ENCODE data around the gene NKAPD1. TPM values are rescaled to one million over a fixed set of nuclear protein-coding genes. Genes with fewer than 3 reads are reported as not detected.

Gene NKAPD1
- total and polyA plus RNA-seq, 2 donors (not counting 3 experiments of a cell fraction or from before 2014, with no cell fraction given) = 7.2 to 16.7 TPM

DNA sequence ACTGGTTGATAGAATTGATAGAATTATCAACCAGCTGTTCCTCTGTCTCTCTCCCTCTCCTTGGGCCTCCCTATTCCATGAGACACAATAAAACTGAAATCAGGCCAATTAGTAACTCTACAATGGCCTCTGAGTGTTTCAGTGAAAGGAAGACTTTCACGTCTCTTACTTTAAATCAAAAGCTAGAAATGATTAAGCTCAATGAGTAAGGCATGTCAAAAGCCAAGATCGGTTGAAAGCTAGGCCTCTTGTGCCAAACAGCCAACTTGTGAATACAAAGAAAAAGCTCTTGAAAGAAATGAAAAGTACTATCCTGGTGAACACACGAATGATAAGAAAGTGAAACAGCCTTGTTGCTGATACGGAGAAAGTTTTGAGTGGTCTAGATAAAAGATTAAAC lies 16.9 kb upstream of the NKAPD1 start:
- no peak overlapping the region for H3K4me3 ChIP-seq (replicated peaks in 1 of 3; ENCODE audit: insufficient read depth in 1 of 3, low read depth in 1 of 3, low read length in 3 of 3)
- no peak overlapping the region for H3K27ac ChIP-seq (ENCODE audit: insufficient read depth, low read depth, low read length)
- FAIRE-seq = no peak
- dilution Hi-C loops (cut with MboI; ENCODE audit: extremely low pct_ligation_motif_present, low sequenced_read_pairs) = no loop called here
- H3K36me3 ChIP-seq (ENCODE audit: control insufficient read depth in 2 of 2, extremely low read depth in 1 of 2, insufficient read depth in 2 of 2, low read length in 2 of 2) = peaks cover 5% of the 10 kb centered on the region in 2 experiments
- no peak overlapping the region for H3K9ac ChIP-seq (replicated peaks; ENCODE audit: extremely low read depth, insufficient read depth, low read length)
- no TSS peak for BruUV-seq (replicated peaks)
- DNase-seq (ENCODE audit: low read depth, low spot score) = no peak
- intact Hi-C loops (cut with micrococcal nuclease) = no loop called here
- no peak overlapping the region for H2AFZ ChIP-seq (ENCODE audit: low read depth, low read length)
- H3K27me3 ChIP-seq (ENCODE audit: control insufficient read depth in 2 of 2, insufficient read depth in 2 of 2, low read length in 2 of 2) = no peaks in the 10 kb centered on the region
- no peaks in the 10 kb centered on the region for H3K9me1 ChIP-seq (replicated peaks; ENCODE audit: control insufficient read depth, extremely low read depth, insufficient read depth, low read length)
- no peaks in the 10 kb centered on the region for H4K20me1 ChIP-seq (replicated peaks; ENCODE audit: control insufficient read depth, extremely low read depth, insufficient read depth, low read length)
- H3K9me3 ChIP-seq (replicated peaks; ENCODE audit: control insufficient read depth, insufficient read depth, low read length) = no peaks in the 10 kb centered on the region
- H3K4me1 ChIP-seq (ENCODE audit: control insufficient read depth, extremely low read depth, insufficient read depth, low read length) = peaks cover 9% of the 10 kb centered on the region
- POLR2A ChIA-PET = no interaction called here
- no peaks in the 10 kb centered on the region for H3K79me2 ChIP-seq (ENCODE audit: control insufficient read depth, insufficient read depth, low read length)
- TF ChIP-seq EZH2 (IDR thresholded peaks at IDR 0.05; ENCODE audit: borderline replicate concordance, low read depth, low read length, severe bottlenecking) = no peak
- no peak for TF ChIP-seq GATA2 (IDR thresholded peaks at IDR 0.05; ENCODE audit: insufficient read depth, insufficient read length, low read depth, low read length)
- TF ChIP-seq POLR2A (IDR thresholded peaks at IDR 0.05; ENCODE audit: low read depth, low read length) = no peak
- no peak for TF ChIP-seq FOS (IDR thresholded peaks at IDR 0.05; ENCODE audit: borderline replicate concordance, insufficient read depth, low read length)
- TF ChIP-seq, protein P1, sequence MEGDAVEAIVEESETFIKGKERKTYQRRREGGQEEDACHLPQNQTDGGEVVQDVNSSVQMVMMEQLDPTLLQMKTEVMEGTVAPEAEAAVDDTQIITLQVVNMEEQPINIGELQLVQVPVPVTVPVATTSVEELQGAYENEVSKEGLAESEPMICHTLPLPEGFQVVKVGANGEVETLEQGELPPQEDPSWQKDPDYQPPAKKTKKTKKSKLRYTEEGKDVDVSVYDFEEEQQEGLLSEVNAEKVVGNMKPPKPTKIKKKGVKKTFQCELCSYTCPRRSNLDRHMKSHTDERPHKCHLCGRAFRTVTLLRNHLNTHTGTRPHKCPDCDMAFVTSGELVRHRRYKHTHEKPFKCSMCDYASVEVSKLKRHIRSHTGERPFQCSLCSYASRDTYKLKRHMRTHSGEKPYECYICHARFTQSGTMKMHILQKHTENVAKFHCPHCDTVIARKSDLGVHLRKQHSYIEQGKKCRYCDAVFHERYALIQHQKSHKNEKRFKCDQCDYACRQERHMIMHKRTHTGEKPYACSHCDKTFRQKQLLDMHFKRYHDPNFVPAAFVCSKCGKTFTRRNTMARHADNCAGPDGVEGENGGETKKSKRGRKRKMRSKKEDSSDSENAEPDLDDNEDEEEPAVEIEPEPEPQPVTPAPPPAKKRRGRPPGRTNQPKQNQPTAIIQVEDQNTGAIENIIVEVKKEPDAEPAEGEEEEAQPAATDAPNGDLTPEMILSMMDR (IDR thresholded peaks at IDR 0.05; ENCODE audit: extremely low read depth in 1 of 2, insufficient read depth in 1 of 2, low read depth in 1 of 2, low read length in 2 of 2) = no peak
- TF ChIP-seq MYC (IDR thresholded peaks at IDR 0.05; ENCODE audit: low read depth, low read length) = no peak
- no peak for TF ChIP-seq JUN (IDR thresholded peaks at IDR 0.05; ENCODE audit: borderline replicate concordance, insufficient read depth, insufficient read length, low read depth)
- CTCF ChIA-PET = interaction anchor here (0.7 to 1.7 kb wide), 2 partner anchors 15 to 125 kb away, joined by 3 to 4 read pairs; no protein-coding TSS in a partner anchor
- no peak overlapping the region for H3K4me2 ChIP-seq (ENCODE audit: insufficient read depth, low read length)
